HepG2 (cell line): ENCODE measurements around the gene MPZL3. TPM values are rescaled to one million over a fixed set of nuclear protein-coding genes. Genes with fewer than 3 reads are reported as not detected.

Experiments
- ELF1 ChIP-seq: sonication (generic); formaldehyde crosslinking; IDR thresholded peaks from 2 replicates; pipeline ENCODE4 v1.4.0; 2020; ENCODE audit warnings: missing genetic modification reagents
- ELF3 ChIP-seq: IDR thresholded peaks from 2 replicates; pipeline ENCODE4 v1.6.1; 2016; ENCODE audit warnings: missing genetic modification reagents, missing compliant biosample characterization
- FOSL2 ChIP-seq: sonication (generic); formaldehyde crosslinking; IDR thresholded peaks from 2 replicates; pipeline ENCODE4 v1.4.0; 2020; ENCODE audit warnings: missing genetic modification reagents
- HNRNPUL1 ChIP-seq: fragments of 200-400 bp; formaldehyde crosslinking; IDR thresholded peaks from 2 replicates; pipeline ENCODE4 v1.6.1; 2017; ENCODE audit warnings: low read depth, mild to moderate bottlenecking, low read length, moderate library complexity
- IKZF4 ChIP-seq: sonication (generic); formaldehyde crosslinking; IDR thresholded peaks from 2 replicates; pipeline ENCODE4 v1.5.1; 2020; ENCODE audit warnings: borderline replicate concordance, mild to moderate bottlenecking, low read depth, missing genetic modification reagents; ENCODE audit errors: not compliant biosample characterization
- MXD4 ChIP-seq: IDR thresholded peaks from 2 replicates; pipeline ENCODE4 v1.6.1; 2016; ENCODE audit warnings: mild to moderate bottlenecking, missing biosample characterization, missing genetic modification reagents
- NCOA1 ChIP-seq: sonication (generic); formaldehyde crosslinking; IDR thresholded peaks from 2 replicates; pipeline ENCODE4 v1.9.0; 2021; ENCODE audit warnings: missing genetic modification reagents
- NCOA5 ChIP-seq: sonication (generic); formaldehyde crosslinking; IDR thresholded peaks from 2 replicates; pipeline ENCODE4 v1.4.0; 2020; ENCODE audit warnings: missing genetic modification reagents
- NFYC ChIP-seq: IDR thresholded peaks from 2 replicates; pipeline ENCODE4 v1.6.1; 2016; ENCODE audit warnings: missing genetic modification reagents, missing compliant biosample characterization
- RBAK ChIP-seq: sonication (generic); formaldehyde crosslinking; IDR thresholded peaks from 2 replicates; pipeline ENCODE4 v1.5.1; 2020; ENCODE audit warnings: mild to moderate bottlenecking, missing genetic modification reagents
- SCMH1 ChIP-seq: sonication (generic); formaldehyde crosslinking; IDR thresholded peaks from 2 replicates; pipeline ENCODE4 v1.9.0; 2021; ENCODE audit warnings: missing genetic modification reagents, mild to moderate bottlenecking, borderline replicate concordance
- ZBTB20 ChIP-seq: sonication (generic); formaldehyde crosslinking; IDR thresholded peaks from 2 replicates; pipeline ENCODE4 v1.8.1; 2023; ENCODE audit warnings: missing genetic modification reagents, low read depth, mild to moderate bottlenecking, borderline replicate concordance
- ZBTB38 ChIP-seq: sonication (generic); formaldehyde crosslinking; IDR thresholded peaks from 2 replicates; pipeline ENCODE4 v1.5.1; 2020; ENCODE audit warnings: mild to moderate bottlenecking, missing genetic modification reagents
- ZBTB46 ChIP-seq: sonication (generic); formaldehyde crosslinking; IDR thresholded peaks from 2 replicates; pipeline ENCODE4 v1.4.0; 2020; ENCODE audit warnings: mild to moderate bottlenecking, missing genetic modification reagents, borderline replicate concordance
- ZNF124 ChIP-seq: sonication (generic); formaldehyde crosslinking; IDR thresholded peaks from 2 replicates; pipeline ENCODE4 v1.4.0; 2020; ENCODE audit warnings: missing genetic modification reagents
- ZNF292 ChIP-seq: sonication (generic); formaldehyde crosslinking; IDR thresholded peaks from 2 replicates; pipeline ENCODE4 v1.8.1; 2022; ENCODE audit warnings: mild to moderate bottlenecking, low read depth, missing genetic modification reagents, borderline replicate concordance
- ZNF460 ChIP-seq: sonication (generic); formaldehyde crosslinking; IDR thresholded peaks from 2 replicates; pipeline ENCODE4 v1.5.1; 2020; ENCODE audit warnings: missing genetic modification reagents, mild to moderate bottlenecking, borderline replicate concordance
- ZNF552 ChIP-seq: sonication (generic); formaldehyde crosslinking; IDR thresholded peaks from 2 replicates; pipeline ENCODE4 v1.9.0; 2022; ENCODE audit warnings: missing genetic modification reagents, mild to moderate bottlenecking, borderline replicate concordance
- ZNF660 ChIP-seq: sonication (generic); formaldehyde crosslinking; IDR thresholded peaks from 2 replicates; pipeline ENCODE4 v1.5.1; 2020; ENCODE audit warnings: mild to moderate bottlenecking, low read depth, missing genetic modification reagents, borderline replicate concordance
- ZNF749 ChIP-seq: sonication (generic); formaldehyde crosslinking; IDR thresholded peaks from 2 replicates; pipeline ENCODE4 v1.8.0; 2022; ENCODE audit warnings: mild to moderate bottlenecking, missing genetic modification reagents, moderate library complexity, borderline replicate concordance
- polyA plus RNA-seq, 8 experiments: library from polyadenylated mRNA; depleted of rRNA in 3 of 8; stranded (reverse) in 7 of 8; unstranded in 1 of 8; fragments of >200 nt; fragmentation: Illumina TruSeq in 4 of 8; extraction: Trizol in 4 of 8; gene quantifications; 2 replicates each; pipeline versions ENCODE4 v1.2.1 to v1.2.3, GENCODE V29; 2011 to 2016; ENCODE audit warnings: low read depth in 4 of 8, missing spikeins in 1 of 8, mixed read lengths in 1 of 8; ENCODE audit not compliant: insufficient read depth in 1 of 8
- total RNA-seq, 5 experiments: library from RNA; depleted of rRNA; stranded (reverse); fragments of >200 nt; fragmentation: Illumina TruSeq; extraction: Trizol; gene quantifications; 2 replicates each; pipeline ENCODE4 v1.2.3, GENCODE V29; 2016; ENCODE audit warnings: low read depth in 1 of 5
- TF ChIP-seq, protein P1 (sequence below), 2 experiments: fragments of 450-650 bp in 1 of 2; sonication (generic) in 1 of 2; formaldehyde crosslinking; IDR thresholded peaks; 2 replicates each; pipeline versions ENCODE4 v1.5.0 to v1.8.0; 2020 to 2022; ENCODE audit warnings: mild to moderate bottlenecking in 1 of 2, missing genetic modification reagents in 1 of 2
- TF ChIP-seq, protein P2 (sequence below): sonication (generic); formaldehyde crosslinking; IDR thresholded peaks from 2 replicates; pipeline ENCODE4 v1.5.0; 2020; ENCODE audit warnings: mild to moderate bottlenecking, missing genetic modification reagents, borderline replicate concordance

The MPZL3 gene
- total and polyA plus RNA-seq, 2 of the 13 experiments (the other 11 are each of a cell fraction or from before 2014, with no cell fraction given): 5.3 to 9.3 TPM

DNA sequence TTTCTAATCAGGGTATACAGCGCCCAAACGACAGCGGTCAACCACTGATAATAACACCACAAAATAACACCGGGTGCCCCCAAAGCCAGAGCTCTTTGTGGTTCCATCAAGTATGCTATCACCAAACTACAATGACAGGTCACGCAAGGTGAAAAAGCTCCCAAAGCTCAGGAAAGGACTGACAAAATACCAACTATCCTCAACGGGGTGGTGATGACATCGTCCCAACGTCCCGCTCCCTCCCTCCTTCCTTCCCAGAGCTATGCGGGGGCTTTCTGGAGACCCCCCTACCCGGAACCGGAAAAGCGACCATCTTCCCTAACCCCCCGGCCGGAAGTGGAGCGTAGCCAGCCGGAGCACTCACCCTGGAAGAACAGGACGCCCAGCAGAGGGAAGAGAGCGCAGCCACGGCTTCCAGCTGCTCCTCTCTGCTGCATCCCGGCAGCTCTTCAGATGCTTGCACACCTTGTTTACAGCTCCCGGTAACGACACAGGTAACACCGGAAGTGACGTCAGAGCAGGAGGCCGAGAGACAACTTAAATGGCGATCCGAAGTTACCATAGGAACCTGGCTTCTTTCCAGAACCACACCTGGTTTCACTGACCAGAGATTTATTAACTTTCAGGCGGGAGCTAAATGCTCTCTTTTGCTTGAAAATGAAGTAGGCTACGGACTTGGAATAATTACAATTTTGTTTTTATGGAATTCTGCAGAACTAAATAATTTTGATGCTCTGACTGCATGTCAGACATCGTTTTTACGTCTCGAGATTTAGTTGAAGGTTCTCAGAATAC is at the start of gene MPZL3 (continued):
- no peak for TF ChIP-seq SCMH1 (CRISPR knock-in tag)
- TF ChIP-seq ZNF292 (CRISPR knock-in tag): peak; percentile 75; the same call in 1 of the 2 replicates
- TF ChIP-seq, protein P1, sequence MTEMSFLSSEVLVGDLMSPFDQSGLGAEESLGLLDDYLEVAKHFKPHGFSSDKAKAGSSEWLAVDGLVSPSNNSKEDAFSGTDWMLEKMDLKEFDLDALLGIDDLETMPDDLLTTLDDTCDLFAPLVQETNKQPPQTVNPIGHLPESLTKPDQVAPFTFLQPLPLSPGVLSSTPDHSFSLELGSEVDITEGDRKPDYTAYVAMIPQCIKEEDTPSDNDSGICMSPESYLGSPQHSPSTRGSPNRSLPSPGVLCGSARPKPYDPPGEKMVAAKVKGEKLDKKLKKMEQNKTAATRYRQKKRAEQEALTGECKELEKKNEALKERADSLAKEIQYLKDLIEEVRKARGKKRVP (CRISPR knock-in tag; IDR thresholded peaks at IDR 0.05): no peak
- peak; percentile 79; the same call in 1 of the 2 replicates for TF ChIP-seq ZBTB38 (CRISPR knock-in tag)
- TF ChIP-seq NCOA5 (CRISPR knock-in tag): no peak
- no peak for TF ChIP-seq HNRNPUL1
- no peak for TF ChIP-seq ZNF660
- TF ChIP-seq ELF1 (CRISPR knock-in tag): peak; percentile 91
- TF ChIP-seq ZBTB20: 0 out of 2 replicates have a peak, but pooled peaks have one; percentile 42
- no peak for TF ChIP-seq RBAK
- no peak for TF ChIP-seq ZNF552
- TF ChIP-seq NFYC: no peak
- TF ChIP-seq ZNF460 (CRISPR knock-in tag): no peak
- no peak for TF ChIP-seq ZBTB46
- TF ChIP-seq FOSL2 (CRISPR knock-in tag): peak; percentile 61
- TF ChIP-seq MXD4 (CRISPR knock-in tag): no peak
- TF ChIP-seq, protein P2, sequence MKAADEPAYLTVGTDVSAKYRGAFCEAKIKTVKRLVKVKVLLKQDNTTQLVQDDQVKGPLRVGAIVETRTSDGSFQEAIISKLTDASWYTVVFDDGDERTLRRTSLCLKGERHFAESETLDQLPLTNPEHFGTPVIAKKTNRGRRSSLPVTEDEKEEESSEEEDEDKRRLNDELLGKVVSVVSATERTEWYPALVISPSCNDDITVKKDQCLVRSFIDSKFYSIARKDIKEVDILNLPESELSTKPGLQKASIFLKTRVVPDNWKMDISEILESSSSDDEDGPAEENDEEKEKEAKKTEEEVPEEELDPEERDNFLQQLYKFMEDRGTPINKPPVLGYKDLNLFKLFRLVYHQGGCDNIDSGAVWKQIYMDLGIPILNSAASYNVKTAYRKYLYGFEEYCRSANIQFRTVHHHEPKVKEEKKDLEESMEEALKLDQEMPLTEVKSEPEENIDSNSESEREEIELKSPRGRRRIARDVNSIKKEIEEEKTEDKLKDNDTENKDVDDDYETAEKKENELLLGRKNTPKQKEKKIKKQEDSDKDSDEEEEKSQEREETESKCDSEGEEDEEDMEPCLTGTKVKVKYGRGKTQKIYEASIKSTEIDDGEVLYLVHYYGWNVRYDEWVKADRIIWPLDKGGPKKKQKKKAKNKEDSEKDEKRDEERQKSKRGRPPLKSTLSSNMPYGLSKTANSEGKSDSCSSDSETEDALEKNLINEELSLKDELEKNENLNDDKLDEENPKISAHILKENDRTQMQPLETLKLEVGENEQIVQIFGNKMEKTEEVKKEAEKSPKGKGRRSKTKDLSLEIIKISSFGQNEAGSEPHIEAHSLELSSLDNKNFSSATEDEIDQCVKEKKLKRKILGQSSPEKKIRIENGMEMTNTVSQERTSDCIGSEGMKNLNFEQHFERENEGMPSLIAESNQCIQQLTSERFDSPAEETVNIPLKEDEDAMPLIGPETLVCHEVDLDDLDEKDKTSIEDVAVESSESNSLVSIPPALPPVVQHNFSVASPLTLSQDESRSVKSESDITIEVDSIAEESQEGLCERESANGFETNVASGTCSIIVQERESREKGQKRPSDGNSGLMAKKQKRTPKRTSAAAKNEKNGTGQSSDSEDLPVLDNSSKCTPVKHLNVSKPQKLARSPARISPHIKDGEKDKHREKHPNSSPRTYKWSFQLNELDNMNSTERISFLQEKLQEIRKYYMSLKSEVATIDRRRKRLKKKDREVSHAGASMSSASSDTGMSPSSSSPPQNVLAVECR (CRISPR knock-in tag): peak; percentile 81
- TF ChIP-seq NCOA1 (CRISPR knock-in tag): 0 out of 2 replicates have a peak, but pooled peaks have one; percentile 65
- TF ChIP-seq ZNF749 (CRISPR knock-in tag): no peak
- TF ChIP-seq ELF3 (CRISPR knock-in tag): peak; percentile 39
- TF ChIP-seq IKZF4 (CRISPR knock-in tag): peak; percentile 43
- 0 out of 2 replicates have a peak, but pooled peaks have one; percentile 38 for TF ChIP-seq ZNF124 (CRISPR knock-in tag)
